Measurements from ENCODE around the gene UCN3.

UCN3 gene

GRCh38 chr10:5334196-5334880, 30.4 kb upstream of the UCN3 start:
- TF ChIP-seq, protein P1, sequence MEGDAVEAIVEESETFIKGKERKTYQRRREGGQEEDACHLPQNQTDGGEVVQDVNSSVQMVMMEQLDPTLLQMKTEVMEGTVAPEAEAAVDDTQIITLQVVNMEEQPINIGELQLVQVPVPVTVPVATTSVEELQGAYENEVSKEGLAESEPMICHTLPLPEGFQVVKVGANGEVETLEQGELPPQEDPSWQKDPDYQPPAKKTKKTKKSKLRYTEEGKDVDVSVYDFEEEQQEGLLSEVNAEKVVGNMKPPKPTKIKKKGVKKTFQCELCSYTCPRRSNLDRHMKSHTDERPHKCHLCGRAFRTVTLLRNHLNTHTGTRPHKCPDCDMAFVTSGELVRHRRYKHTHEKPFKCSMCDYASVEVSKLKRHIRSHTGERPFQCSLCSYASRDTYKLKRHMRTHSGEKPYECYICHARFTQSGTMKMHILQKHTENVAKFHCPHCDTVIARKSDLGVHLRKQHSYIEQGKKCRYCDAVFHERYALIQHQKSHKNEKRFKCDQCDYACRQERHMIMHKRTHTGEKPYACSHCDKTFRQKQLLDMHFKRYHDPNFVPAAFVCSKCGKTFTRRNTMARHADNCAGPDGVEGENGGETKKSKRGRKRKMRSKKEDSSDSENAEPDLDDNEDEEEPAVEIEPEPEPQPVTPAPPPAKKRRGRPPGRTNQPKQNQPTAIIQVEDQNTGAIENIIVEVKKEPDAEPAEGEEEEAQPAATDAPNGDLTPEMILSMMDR (IDR thresholded peaks at IDR 0.05; ENCODE audit: control insufficient read depth, extremely low read depth, insufficient read depth), result no peak
- H3K4me3 ChIP-seq (ENCODE audit: low read depth, low read length), result no peak overlapping the region
- no peak for DNase-seq (ENCODE audit: low read depth)

DNA sequence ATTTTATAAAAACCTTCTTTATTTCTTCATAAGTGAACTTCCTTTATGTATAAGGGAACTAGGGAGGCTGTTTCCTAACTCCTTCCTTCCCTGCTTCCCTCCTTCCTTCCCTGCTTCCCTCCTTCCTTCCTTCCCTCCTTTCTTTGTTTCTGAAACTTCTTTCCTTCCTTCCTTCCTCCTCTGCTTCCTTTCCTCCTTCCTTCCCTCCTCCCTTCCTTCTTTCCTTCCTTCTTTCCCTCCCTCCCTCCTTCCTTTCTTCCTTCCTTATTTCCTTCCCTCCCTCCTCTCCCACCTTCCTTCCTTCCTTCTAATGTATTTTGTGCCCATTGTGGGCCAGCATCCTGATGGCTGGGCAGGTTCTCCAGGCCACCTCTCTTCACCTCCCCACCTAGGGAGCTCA, 26.8 kb upstream of the UCN3 start:
- H3K4me3 ChIP-seq (ENCODE audit: low read depth, low read length), result no peak overlapping the region
- TF ChIP-seq, protein P1 (IDR thresholded peaks at IDR 0.05; ENCODE audit: control insufficient read depth, extremely low read depth, insufficient read depth), result no peak
- no peak for DNase-seq (ENCODE audit: low read depth)

GRCh38 chr10:5343092-5343491, 21.7 kb upstream of the UCN3 start:
- H3K4me3 ChIP-seq (ENCODE audit: low read depth, low read length), result no peak overlapping the region
- TF ChIP-seq, protein P1 (IDR thresholded peaks at IDR 0.05; ENCODE audit: control insufficient read depth, extremely low read depth, insufficient read depth), result no peak
- no peak for DNase-seq (ENCODE audit: low read depth)

DNA sequence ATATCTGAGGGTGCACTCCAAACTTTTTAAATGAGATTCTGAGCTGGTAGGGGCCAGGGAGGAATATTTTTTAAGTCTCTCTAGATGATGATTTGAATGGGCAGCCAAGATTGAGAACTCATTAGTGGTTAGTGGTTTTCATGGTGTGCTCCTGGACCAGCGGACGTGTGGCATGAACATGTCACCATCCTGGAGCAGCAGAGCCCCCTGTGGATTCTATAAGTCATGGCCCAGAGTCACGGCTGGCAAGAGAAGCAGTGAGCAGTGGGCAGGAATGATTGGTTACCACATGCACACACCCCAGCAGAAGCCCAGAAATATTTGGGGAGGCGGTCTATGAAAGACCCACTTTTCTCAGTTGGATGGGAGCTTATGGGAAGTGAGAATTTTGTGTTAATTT, 21.2 kb upstream of the UCN3 start:
- TF ChIP-seq, protein P1 (IDR thresholded peaks at IDR 0.05; ENCODE audit: control insufficient read depth, extremely low read depth, insufficient read depth), result 0 out of 2 replicates have a peak, but pooled peaks have one; percentile 12
- H3K4me3 ChIP-seq (ENCODE audit: low read depth, low read length), result no peak overlapping the region
- no peak for DNase-seq (ENCODE audit: low read depth)

GRCh38 chr10:5343979-5344378, 20.8 kb upstream of the UCN3 start:
- DNase-seq (ENCODE audit: low read depth), result no peak
- no peak overlapping the region for H3K4me3 ChIP-seq (ENCODE audit: low read depth, low read length)
- TF ChIP-seq, protein P1 (IDR thresholded peaks at IDR 0.05; ENCODE audit: control insufficient read depth, extremely low read depth, insufficient read depth), result no peak

DNA sequence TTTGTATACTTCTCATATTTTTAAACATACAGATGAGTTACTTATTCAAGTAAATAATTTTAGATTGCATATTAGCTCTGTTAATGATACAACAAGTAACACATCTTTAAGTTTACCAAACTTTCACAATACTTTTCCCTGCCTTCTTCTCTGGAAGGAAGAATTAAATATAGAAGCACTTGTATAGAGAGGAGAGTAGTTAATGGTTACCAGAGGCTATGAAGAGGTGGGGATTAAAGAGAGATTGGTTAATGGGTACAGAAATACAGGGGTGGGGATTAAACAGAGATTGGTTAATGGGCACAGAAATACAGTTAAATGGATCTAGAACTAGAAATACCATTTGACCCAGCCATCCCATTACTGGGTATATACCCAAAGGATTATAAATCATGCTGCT, 20.0 kb upstream of the UCN3 start:
- no peak for DNase-seq (ENCODE audit: low read depth)
- TF ChIP-seq, protein P1 (IDR thresholded peaks at IDR 0.05; ENCODE audit: control insufficient read depth, extremely low read depth, insufficient read depth), result no peak
- no peak overlapping the region for H3K4me3 ChIP-seq (ENCODE audit: low read depth, low read length)

- H3K4me3 ChIP-seq (ENCODE audit: low read depth, low read length), result no peak overlapping the region
- no peak for DNase-seq (ENCODE audit: low read depth)
- TF ChIP-seq, protein P1 (IDR thresholded peaks at IDR 0.05; ENCODE audit: control insufficient read depth, extremely low read depth, insufficient read depth), result no peak
These were observed 17.9 kb upstream of the UCN3 start for GRCh38 chr10:5346881-5347280.

Data from LNCaP clone FGC (cell line).